ENCODE results near the gene EFCAB9. TPM values are rescaled to one million over a fixed set of nuclear protein-coding genes. Genes with fewer than 3 reads are reported as not detected.
A peak's percentile ranks its signal among the peaks of the same experiment; 100 is the strongest.

EFCAB9 gene
- total RNA-seq, 1 donor from 2014 or later, result not detected

DNA sequence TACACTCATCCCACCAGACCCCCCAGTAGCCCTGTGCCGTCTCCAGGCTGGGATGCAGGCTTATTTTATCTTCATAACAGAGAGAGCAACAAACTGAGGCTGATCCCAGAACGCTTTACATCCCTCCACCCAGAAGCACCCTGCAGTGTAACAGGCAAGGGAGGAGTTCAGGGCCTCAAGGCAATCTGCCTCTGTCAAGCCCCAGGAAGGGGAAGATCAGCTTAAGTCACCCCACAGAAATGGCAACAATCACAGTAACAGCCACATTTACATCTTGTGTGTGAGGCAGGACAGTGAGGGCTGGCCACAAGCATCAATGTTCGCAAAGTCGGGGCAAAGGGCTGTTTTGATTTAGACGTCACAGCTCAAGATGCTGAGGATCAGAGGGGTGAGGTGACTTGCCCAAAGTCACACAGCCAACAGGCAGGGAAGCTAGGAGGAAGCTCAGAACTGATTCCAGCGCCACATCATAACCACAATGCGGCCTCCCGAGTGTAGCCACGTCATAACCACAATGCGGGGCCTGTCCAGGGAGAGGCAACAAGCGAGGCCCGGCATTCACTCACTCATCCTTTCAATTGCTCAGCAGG is 20.3 kb upstream of the EFCAB9 start:
- DNase-seq (ENCODE audit: low read depth) (peak; percentile 75), FAIRE-seq (peak; percentile 91)
- Histone ChIP-seq H3K27me3 (ENCODE audit: control insufficient read depth, insufficient read depth, low read length) (no peaks in the 10 kb centered on the region), H3K36me3 (ENCODE audit: control insufficient read depth, insufficient read depth, low read length) (no peaks in the 10 kb centered on the region), H3K4me3 (ENCODE audit: low read depth, low read length) (no peak overlapping the region)
- TF ChIP-seq, protein P1, sequence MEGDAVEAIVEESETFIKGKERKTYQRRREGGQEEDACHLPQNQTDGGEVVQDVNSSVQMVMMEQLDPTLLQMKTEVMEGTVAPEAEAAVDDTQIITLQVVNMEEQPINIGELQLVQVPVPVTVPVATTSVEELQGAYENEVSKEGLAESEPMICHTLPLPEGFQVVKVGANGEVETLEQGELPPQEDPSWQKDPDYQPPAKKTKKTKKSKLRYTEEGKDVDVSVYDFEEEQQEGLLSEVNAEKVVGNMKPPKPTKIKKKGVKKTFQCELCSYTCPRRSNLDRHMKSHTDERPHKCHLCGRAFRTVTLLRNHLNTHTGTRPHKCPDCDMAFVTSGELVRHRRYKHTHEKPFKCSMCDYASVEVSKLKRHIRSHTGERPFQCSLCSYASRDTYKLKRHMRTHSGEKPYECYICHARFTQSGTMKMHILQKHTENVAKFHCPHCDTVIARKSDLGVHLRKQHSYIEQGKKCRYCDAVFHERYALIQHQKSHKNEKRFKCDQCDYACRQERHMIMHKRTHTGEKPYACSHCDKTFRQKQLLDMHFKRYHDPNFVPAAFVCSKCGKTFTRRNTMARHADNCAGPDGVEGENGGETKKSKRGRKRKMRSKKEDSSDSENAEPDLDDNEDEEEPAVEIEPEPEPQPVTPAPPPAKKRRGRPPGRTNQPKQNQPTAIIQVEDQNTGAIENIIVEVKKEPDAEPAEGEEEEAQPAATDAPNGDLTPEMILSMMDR (IDR thresholded peaks at IDR 0.05; ENCODE audit: insufficient read depth, low read length, severe bottlenecking), result no peak

DNA sequence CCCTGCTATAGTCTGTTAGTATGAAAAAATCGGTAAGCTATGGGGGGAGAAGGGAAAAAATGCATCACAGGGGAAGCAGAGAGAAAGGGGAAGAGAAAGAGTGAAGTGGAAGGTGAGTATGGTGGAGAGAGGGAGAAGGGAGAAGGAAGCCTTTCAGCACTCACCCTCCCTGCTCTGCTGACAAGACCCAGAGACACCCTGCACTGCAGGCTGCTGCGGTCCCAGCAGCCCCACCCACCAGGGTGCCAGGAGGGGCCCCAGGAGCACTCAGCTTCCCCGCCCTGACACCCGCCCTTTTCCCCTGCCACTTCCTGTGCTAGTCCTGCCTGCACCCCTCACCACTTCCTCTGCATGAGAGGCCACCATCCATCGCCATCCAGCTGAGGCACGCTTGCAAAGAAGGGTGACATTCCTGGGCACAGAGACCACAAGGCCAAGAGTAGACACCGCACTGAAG is 18.7 kb upstream of the EFCAB9 start:
- DNase-seq (ENCODE audit: low read depth), result no peak
- H3K27me3 ChIP-seq (ENCODE audit: control insufficient read depth, insufficient read depth, low read length), result no peaks in the 10 kb centered on the region
- H3K4me3 ChIP-seq (ENCODE audit: low read depth, low read length), result no peak overlapping the region
- H3K36me3 ChIP-seq (ENCODE audit: control insufficient read depth, insufficient read depth, low read length), result no peaks in the 10 kb centered on the region
- no peak for FAIRE-seq
- TF ChIP-seq, protein P1 (IDR thresholded peaks at IDR 0.05; ENCODE audit: insufficient read depth, low read length, severe bottlenecking), result no peak

DNA sequence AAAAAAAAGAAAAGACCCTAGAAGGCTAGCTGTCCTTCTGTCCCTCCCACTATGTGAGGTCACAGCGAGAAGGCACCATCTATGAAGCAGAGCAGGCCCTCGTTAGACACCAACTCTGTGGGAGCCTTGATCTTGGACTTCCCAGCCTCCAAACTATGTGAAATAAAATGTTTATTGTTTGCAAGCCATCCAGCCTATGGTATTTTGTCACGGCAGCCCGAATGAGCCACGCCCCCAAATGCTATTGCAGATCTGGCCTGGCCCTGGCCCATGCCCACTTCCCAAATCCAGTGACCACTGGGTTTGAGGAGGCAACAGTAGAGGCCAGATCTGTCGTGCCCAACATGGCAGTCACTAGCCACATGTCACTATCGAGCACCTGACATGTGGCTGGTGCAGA is 16.8 kb upstream of the EFCAB9 start:
- DNase-seq (ENCODE audit: low read depth) (no peak), FAIRE-seq (no peak)
- H3K4me3 ChIP-seq (ENCODE audit: low read depth, low read length), result no peak overlapping the region
- TF ChIP-seq, protein P1 (IDR thresholded peaks at IDR 0.05; ENCODE audit: insufficient read depth, low read length, severe bottlenecking), result no peak
- H3K36me3 ChIP-seq (ENCODE audit: control insufficient read depth, insufficient read depth, low read length), result no peaks in the 10 kb centered on the region
- H3K27me3 ChIP-seq (ENCODE audit: control insufficient read depth, insufficient read depth, low read length), result no peaks in the 10 kb centered on the region

DNA sequence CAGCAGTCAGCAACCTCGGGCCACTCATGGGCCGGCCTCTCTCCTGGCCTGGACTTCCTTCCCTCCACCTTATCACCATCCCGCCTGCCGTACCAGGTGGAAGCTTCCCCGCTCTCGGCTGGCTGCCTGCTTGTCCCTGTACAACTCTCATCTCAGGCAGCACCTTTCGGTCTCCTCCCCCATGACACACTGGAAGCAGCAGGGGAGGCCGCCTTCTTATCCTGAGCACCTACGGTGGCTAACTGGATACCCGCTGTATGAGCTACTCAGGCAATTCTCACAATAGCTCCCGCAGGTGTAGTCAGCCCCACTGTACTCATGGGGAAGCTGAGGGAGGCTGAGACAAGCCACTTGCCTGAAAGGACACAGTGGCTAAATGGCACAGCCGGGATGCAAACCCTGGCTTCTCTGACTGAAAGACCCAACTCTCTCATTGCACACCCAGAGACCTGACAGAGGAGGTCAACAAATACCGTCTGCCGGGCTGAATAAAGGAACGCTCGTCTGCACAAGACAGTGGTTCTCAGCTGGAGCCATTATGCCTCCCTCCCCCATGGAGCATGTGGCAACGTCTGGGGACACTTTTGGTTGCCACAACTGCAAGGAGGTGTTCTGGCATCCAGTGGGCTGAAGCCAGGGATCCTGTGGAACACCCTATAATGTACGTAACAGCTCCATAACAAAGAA is 15.5 kb upstream of the EFCAB9 start:
- FAIRE-seq, result no peak
- TF ChIP-seq, protein P1 (IDR thresholded peaks at IDR 0.05; ENCODE audit: insufficient read depth, low read length, severe bottlenecking), result no peak
- no peak for DNase-seq (ENCODE audit: low read depth)
- H3K27me3 ChIP-seq (ENCODE audit: control insufficient read depth, insufficient read depth, low read length), result no peaks in the 10 kb centered on the region
- H3K4me3 ChIP-seq (ENCODE audit: low read depth, low read length), result no peak overlapping the region
- H3K36me3 ChIP-seq (ENCODE audit: control insufficient read depth, insufficient read depth, low read length), result no peaks in the 10 kb centered on the region

DNA sequence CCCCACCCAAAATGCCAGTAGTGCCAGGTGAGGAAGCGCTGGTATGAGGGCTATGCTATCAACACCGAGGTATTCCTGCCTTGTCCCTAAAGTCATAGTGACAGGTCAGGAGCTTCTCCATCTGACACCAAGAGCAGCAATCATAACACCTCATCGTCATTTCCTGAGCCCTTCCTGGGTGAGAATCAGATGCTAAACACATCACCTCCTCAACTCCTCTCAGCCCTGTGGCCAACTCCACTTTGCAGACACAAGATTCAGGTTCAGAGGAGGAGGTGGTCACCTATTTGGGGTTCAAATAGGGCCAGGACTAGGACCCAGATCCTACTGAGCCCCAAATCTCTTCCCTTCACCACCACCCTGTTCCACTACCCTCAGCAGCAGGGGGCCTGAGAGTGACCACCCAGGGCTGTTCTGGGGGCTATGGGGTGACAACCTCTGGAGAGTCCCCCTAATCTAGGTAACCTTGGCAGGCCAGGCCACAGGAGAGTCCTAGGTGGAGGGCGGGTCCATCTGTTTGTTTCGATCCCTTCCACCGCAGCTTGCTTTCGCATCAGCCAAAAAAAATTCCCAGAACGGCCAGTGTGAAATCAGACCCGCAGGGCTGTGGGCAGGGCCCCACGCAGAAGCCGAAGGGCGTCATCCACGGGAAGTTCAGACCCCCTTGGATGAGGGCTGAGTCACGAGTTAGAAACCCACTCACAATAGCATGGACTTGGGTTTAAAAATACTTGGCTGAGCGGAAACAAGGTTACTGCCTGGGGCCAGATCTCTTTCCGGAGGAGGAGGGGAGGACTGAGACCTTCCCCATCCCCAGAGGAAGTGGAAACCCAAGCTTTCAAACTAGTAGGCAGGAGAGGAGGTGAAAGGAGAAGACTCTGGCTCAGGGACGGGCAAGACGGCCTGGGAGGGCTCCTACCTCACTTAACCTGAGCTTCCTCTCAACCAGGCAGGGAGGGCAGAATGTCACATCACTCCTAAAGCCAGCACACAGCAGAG is 14.7 kb upstream of the EFCAB9 start:
- Histone ChIP-seq H3K36me3 (ENCODE audit: control insufficient read depth, insufficient read depth, low read length) (no peaks in the 10 kb centered on the region), H3K27me3 (ENCODE audit: control insufficient read depth, insufficient read depth, low read length) (no peaks in the 10 kb centered on the region), H3K4me3 (ENCODE audit: low read depth, low read length) (no peak overlapping the region)
- TF ChIP-seq, protein P1 (IDR thresholded peaks at IDR 0.05; ENCODE audit: insufficient read depth, low read length, severe bottlenecking), result no peak
- no peak for FAIRE-seq
- DNase-seq (ENCODE audit: low read depth), result no peak

Measured in bronchial epithelial cell (primary cell).